ENCODE data around the gene CORO6. TPM values are rescaled to one million over a fixed set of nuclear protein-coding genes. Genes with fewer than 3 reads are reported as not detected.

The CORO6 gene
- total and polyA plus RNA-seq, 10 of the 15 experiments (the other 5 are each of a cell fraction or from before 2014, with no cell fraction given) = 0.26 to 5.0 (median 1.7) TPM; not detected in 1

- 89% methylated on average over 13 of the region's 14 CpGs for WGBS (ENCODE audit: insufficient coverage, insufficient replicate concordance, low lambda C conversion rate, missing lambda C conversion rate)
- Histone ChIP-seq H4K20me1 (ENCODE audit: control insufficient read depth, insufficient read depth) (no peaks in the 10 kb centered on the region), H2AFZ (ENCODE audit: control insufficient read depth, low read depth, low read length) (no peak overlapping the region), H3K79me2 (ENCODE audit: control insufficient read depth, insufficient read depth, low read length) (no peaks in the 10 kb centered on the region), H3K4me1 (ENCODE audit: control insufficient read depth, insufficient read depth, low read length) (0 out of 2 replicates have a peak, but pooled peaks cover 4% of the 10 kb centered on the region), H3K4me3 (no peak overlapping the region), H3K9me3 (replicated peaks; ENCODE audit: control insufficient read depth, insufficient read depth, low read length) (no peaks in the 10 kb centered on the region), H3K9ac (ENCODE audit: control insufficient read depth, insufficient read depth, low read length) (no peak overlapping the region), H3K27me3 (replicated peaks in 1 of 2; ENCODE audit: control insufficient read depth in 2 of 2, insufficient read depth in 2 of 2, low read length in 1 of 2) (no peaks in the 10 kb centered on the region), H3K27ac (ENCODE audit: control insufficient read depth, insufficient read depth) (no peak overlapping the region), H3K4me2 (ENCODE audit: control insufficient read depth, insufficient read depth) (no peak overlapping the region), H3K36me3 (ENCODE audit: control insufficient read depth in 2 of 2, insufficient read depth in 2 of 2, low read length in 1 of 2) (peaks cover 0 to 18% of the 10 kb centered on the region in 2 experiments; a peak in 2 of 4 replicates)
- no peak for FAIRE-seq
- intact Hi-C loops (cut with micrococcal nuclease; ENCODE audit: unreplicated experiment) = no loop called here
- ChIA-PET RAD21 (ENCODE audit: unreplicated experiment) (interaction anchor here (1.0 to 3.1 kb wide), 3 partner anchors 141 to 204 kb away, joined by 3 to 21 read pairs (median 4); no protein-coding TSS in a partner anchor), CTCF (interaction anchor here (0.8 to 6.2 kb wide), 12 partner anchors 13 to 358 kb away, joined by 3 to 57 read pairs (median 3); partner anchors contain the start of gene ANKRD13B), SMC1A (ENCODE audit: uncharacterized antibody, unreplicated experiment) (no interaction called here), POLR2A (no interaction called here)
- no peak for DNase-seq (ENCODE audit: low read depth, low spot score)
- in situ Hi-C loops (cut with MboI) = no loop called here
- BruUV-seq (replicated peaks) = no TSS peak
- no peak for ATAC-seq
- TF ChIP-seq, protein P1, sequence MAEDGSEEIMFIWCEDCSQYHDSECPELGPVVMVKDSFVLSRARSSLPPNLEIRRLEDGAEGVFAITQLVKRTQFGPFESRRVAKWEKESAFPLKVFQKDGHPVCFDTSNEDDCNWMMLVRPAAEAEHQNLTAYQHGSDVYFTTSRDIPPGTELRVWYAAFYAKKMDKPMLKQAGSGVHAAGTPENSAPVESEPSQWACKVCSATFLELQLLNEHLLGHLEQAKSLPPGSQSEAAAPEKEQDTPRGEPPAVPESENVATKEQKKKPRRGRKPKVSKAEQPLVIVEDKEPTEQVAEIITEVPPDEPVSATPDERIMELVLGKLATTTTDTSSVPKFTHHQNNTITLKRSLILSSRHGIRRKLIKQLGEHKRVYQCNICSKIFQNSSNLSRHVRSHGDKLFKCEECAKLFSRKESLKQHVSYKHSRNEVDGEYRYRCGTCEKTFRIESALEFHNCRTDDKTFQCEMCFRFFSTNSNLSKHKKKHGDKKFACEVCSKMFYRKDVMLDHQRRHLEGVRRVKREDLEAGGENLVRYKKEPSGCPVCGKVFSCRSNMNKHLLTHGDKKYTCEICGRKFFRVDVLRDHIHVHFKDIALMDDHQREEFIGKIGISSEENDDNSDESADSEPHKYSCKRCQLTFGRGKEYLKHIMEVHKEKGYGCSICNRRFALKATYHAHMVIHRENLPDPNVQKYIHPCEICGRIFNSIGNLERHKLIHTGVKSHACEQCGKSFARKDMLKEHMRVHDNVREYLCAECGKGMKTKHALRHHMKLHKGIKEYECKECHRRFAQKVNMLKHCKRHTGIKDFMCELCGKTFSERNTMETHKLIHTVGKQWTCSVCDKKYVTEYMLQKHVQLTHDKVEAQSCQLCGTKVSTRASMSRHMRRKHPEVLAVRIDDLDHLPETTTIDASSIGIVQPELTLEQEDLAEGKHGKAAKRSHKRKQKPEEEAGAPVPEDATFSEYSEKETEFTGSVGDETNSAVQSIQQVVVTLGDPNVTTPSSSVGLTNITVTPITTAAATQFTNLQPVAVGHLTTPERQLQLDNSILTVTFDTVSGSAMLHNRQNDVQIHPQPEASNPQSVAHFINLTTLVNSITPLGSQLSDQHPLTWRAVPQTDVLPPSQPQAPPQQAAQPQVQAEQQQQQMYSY (CRISPR knock-in tag; IDR thresholded peaks at IDR 0.05) = no peak
- TF ChIP-seq USF1 (IDR thresholded peaks at IDR 0.05; ENCODE audit: borderline replicate concordance, extremely low read length, insufficient read depth, low read depth, low read length) = no peak
- TF ChIP-seq POU2F2 (IDR thresholded peaks at IDR 0.05; ENCODE audit: borderline replicate concordance, low read depth, low read length) = no peak
- TF ChIP-seq SUZ12 (IDR thresholded peaks at IDR 0.05; ENCODE audit: unreplicated experiment) = no peak
- no peak for TF ChIP-seq ZBTB33 (IDR thresholded peaks at IDR 0.05)
- TF ChIP-seq POLR2A (IDR thresholded peaks at IDR 0.05; ENCODE audit: low read depth, low read length) = peak; percentile 32; the same call in 1 of the 2 replicates
- no peak for TF ChIP-seq YBX1 (IDR thresholded peaks at IDR 0.05)
These were observed 48.6 kb downstream of the CORO6 start for GRCh38 chr17:29573871-29574731.
